H9 (cell line): ENCODE measurements around the gene CFAP77. TPM values are rescaled to one million over a fixed set of nuclear protein-coding genes. Genes with fewer than 3 reads are reported as not detected.

Source experiments
- DNase-seq: peaks from one replicate; pipeline ENCODE4 v3.0.0-alpha.2; 2017
- H2AFZ ChIP-seq: one replicate; pipeline ENCODE4 v1.6.1; 2013; ENCODE audit warnings: mild to moderate bottlenecking, low read length, control low read depth, moderate library complexity
- H2AK5ac ChIP-seq: 2 replicates; pipeline ENCODE4 v1.6.1; 2013; ENCODE audit warnings: low read length, control low read depth, mixed read lengths; ENCODE audit not compliant: insufficient read length
- H2BK120ac ChIP-seq: one replicate; pipeline ENCODE4 v1.6.1; 2013; ENCODE audit warnings: low read depth, mild to moderate bottlenecking, low read length, control low read depth, inconsistent platforms; ENCODE audit not compliant: poor library complexity, severe bottlenecking
- H2BK12ac ChIP-seq: 2 replicates; pipeline ENCODE4 v1.6.1; 2013; ENCODE audit warnings: low read length, control low read depth, mixed read lengths, low read depth; ENCODE audit not compliant: insufficient read length
- H2BK15ac ChIP-seq: 2 replicates; pipeline ENCODE4 v1.6.1; 2013; ENCODE audit warnings: low read depth, low read length, control low read depth
- H2BK20ac ChIP-seq: one replicate; pipeline ENCODE4 v1.6.1; 2013; ENCODE audit warnings: low read depth, mild to moderate bottlenecking, low read length, control low read depth, inconsistent platforms; ENCODE audit not compliant: poor library complexity, severe bottlenecking
- H2BK5ac ChIP-seq: 2 replicates; pipeline ENCODE4 v1.6.1; 2013; ENCODE audit warnings: low read length, control low read depth, mixed read lengths; ENCODE audit not compliant: insufficient read length
- H3K14ac ChIP-seq: 2 replicates; pipeline ENCODE4 v1.6.1; 2013; ENCODE audit warnings: low read length, control low read depth; ENCODE audit not compliant: insufficient read depth
- H3K18ac ChIP-seq: 2 replicates; pipeline ENCODE4 v1.6.1; 2013; ENCODE audit warnings: low read depth, mild to moderate bottlenecking, mixed read lengths, low read length, control low read depth; ENCODE audit not compliant: insufficient read length
- H3K23ac ChIP-seq: 2 replicates; pipeline ENCODE4 v1.6.1; 2013; ENCODE audit warnings: low read length, control low read depth, mixed read lengths, low read depth; ENCODE audit not compliant: insufficient read length
- H3K23me2 ChIP-seq: 2 replicates; pipeline ENCODE4 v1.6.1; 2013; ENCODE audit warnings: low read depth, mild to moderate bottlenecking, mixed read lengths, low read length, control low read depth; ENCODE audit not compliant: insufficient read length, poor library complexity, severe bottlenecking
- H3K27ac ChIP-seq: 2 replicates; pipeline ENCODE4 v1.5.1; 2013; ENCODE audit warnings: low read length, control low read depth, mixed read lengths, low read depth; ENCODE audit not compliant: insufficient read length
- H3K27me3 ChIP-seq: 2 replicates; pipeline ENCODE4 v1.6.1; 2013; ENCODE audit warnings: low read length, control low read depth, inconsistent platforms; ENCODE audit not compliant: insufficient read depth
- H3K4ac ChIP-seq: 2 replicates; pipeline ENCODE4 v1.6.1; 2013; ENCODE audit warnings: low read depth, mild to moderate bottlenecking, control low read depth, inconsistent platforms, low read length, moderate library complexity
- H3K4me1 ChIP-seq: 2 replicates; pipeline ENCODE4 v1.6.1; 2013; ENCODE audit warnings: low read length, control low read depth, inconsistent platforms; ENCODE audit not compliant: insufficient read depth
- H3K4me2 ChIP-seq: 2 replicates; pipeline ENCODE4 v1.6.1; 2013; ENCODE audit warnings: low read length, control low read depth, mixed read lengths; ENCODE audit not compliant: insufficient read length, insufficient read depth
- H3K56ac ChIP-seq: 2 replicates; pipeline ENCODE4 v1.6.1; 2013; ENCODE audit warnings: low read depth, mild to moderate bottlenecking, mixed read lengths, low read length, control low read depth; ENCODE audit not compliant: insufficient read length
- H3K79me1 ChIP-seq: 2 replicates; pipeline ENCODE4 v1.6.1; 2013; ENCODE audit warnings: low read depth, mild to moderate bottlenecking, moderate library complexity, low read length, control low read depth, inconsistent platforms; ENCODE audit not compliant: insufficient read depth, poor library complexity, severe bottlenecking
- H3K79me2 ChIP-seq: 2 replicates; pipeline ENCODE4 v1.6.1; 2013; ENCODE audit warnings: low read length, control low read depth, inconsistent platforms; ENCODE audit not compliant: insufficient read depth
- H3K9ac ChIP-seq: 2 replicates; pipeline ENCODE4 v1.6.1; 2013; ENCODE audit warnings: low read length, control low read depth, mixed read lengths; ENCODE audit not compliant: insufficient read length; ENCODE audit errors: extremely low read depth
- H3K9me3 ChIP-seq: one replicate; pipeline ENCODE4 v1.6.1; 2013; ENCODE audit warnings: low read depth, low read length, inconsistent platforms; ENCODE audit not compliant: control insufficient read depth
- H3T11ph ChIP-seq: one replicate; pipeline ENCODE4 v1.6.1; 2013; ENCODE audit warnings: mild to moderate bottlenecking, low read length, control low read depth, inconsistent platforms
- H4K20me1 ChIP-seq: one replicate; pipeline ENCODE4 v1.6.1; 2013; ENCODE audit not compliant: control insufficient read depth, insufficient read length, insufficient read depth
- H4K5ac ChIP-seq: 2 replicates; pipeline ENCODE4 v1.6.1; 2013; ENCODE audit warnings: low read depth, mild to moderate bottlenecking, mixed read lengths, low read length, control low read depth; ENCODE audit not compliant: insufficient read length
- H4K8ac ChIP-seq: replicated peaks from 2 replicates; pipeline ENCODE4 v1.6.1; 2013; ENCODE audit warnings: low read length, control low read depth, mixed read lengths, low read depth; ENCODE audit not compliant: insufficient read length
- H4K91ac ChIP-seq: 2 replicates; pipeline ENCODE4 v1.6.1; 2013; ENCODE audit warnings: low read depth, mild to moderate bottlenecking, moderate library complexity, mixed read lengths, low read length, control low read depth; ENCODE audit not compliant: insufficient read length
- H3K27ac Mint-ChIP-seq, 3 experiments: 2 replicates in 2 of 3; 3 replicates in 1 of 3; pipeline ENCODE4 v1.8.0; 2020 to 2021; ENCODE audit warnings: mixed read lengths in 3 of 3, mild to moderate bottlenecking in 1 of 3, moderate library complexity in 1 of 3
- H3K27me3 Mint-ChIP-seq: 2 replicates; pipeline ENCODE4 v1.8.0; 2021; ENCODE audit warnings: low read depth, mild to moderate bottlenecking, moderate library complexity, mixed read lengths
- H3K36me3 Mint-ChIP-seq, 3 experiments: 2 replicates in 2 of 3; 3 replicates in 1 of 3; pipeline ENCODE4 v1.8.0; 2020 to 2021; ENCODE audit warnings: low read depth in 3 of 3, mixed read lengths in 3 of 3; ENCODE audit not compliant: insufficient read depth in 1 of 3
- H3K4me1 Mint-ChIP-seq, 2 experiments: 2 replicates each; pipeline ENCODE4 v1.8.0; 2020; ENCODE audit warnings: mixed read lengths in 2 of 2
- H3K4me3 Mint-ChIP-seq, 2 experiments: 2 replicates in 1 of 2; 3 replicates in 1 of 2; pipeline ENCODE4 v1.8.0; 2020 to 2021; ENCODE audit warnings: mild to moderate bottlenecking in 2 of 2, mixed read lengths in 2 of 2, moderate library complexity in 1 of 2
- H3K9me3 Mint-ChIP-seq, 2 experiments: 2 replicates in 1 of 2; 3 replicates in 1 of 2; pipeline ENCODE4 v1.8.0; 2020; ENCODE audit warnings: mild to moderate bottlenecking in 2 of 2, mixed read lengths in 2 of 2, moderate library complexity in 1 of 2
- CTCF ChIP-seq: fragments of 200-600 bp; sonication (generic); conservative IDR thresholded peaks from 3 replicates; pipeline ENCODE4 v1.8.0; 2021; ENCODE audit warnings: antibody characterized with exemption, mild to moderate bottlenecking
- WGBS: extraction: QIAGEN DNeasy Blood & Tissue Kit; methylation state at CpG from one replicate; pipeline ENCODE4 v1.1.7; 2013; ENCODE audit warnings: missing lambda C conversion rate, low lambda C conversion rate, mixed read lengths; ENCODE audit not compliant: insufficient read length; ENCODE audit errors: extremely low coverage; 5-methylcytosine and 5-hydroxymethylcytosine counted together
- total RNA-seq: library from RNA; stranded (reverse); gene quantifications from 2 replicates; pipeline ENCODE4 v1.2.1, GENCODE V29; 2021

Gene CFAP77
- total RNA-seq, 1 experiment from 2014 or later, result 0.72 TPM

- Histone ChIP-seq H3K23me2 (peaks cover 8% of the 10 kb centered on the region), H2AK5ac (no peak overlapping the region), H3K4me2 (no peak overlapping the region), H3K9ac (no peak overlapping the region), H3K27me3 (no peaks in the 10 kb centered on the region), H2BK120ac (no peak overlapping the region), H2BK20ac (no peak overlapping the region), H3K9me3 (no peaks in the 10 kb centered on the region), H3K4ac (no peak overlapping the region), H4K91ac (no peak overlapping the region), H4K5ac (no peak overlapping the region), H3T11ph (no peak overlapping the region), H2BK12ac (no peak overlapping the region), H3K79me1 (no peaks in the 10 kb centered on the region), H3K4me1 (no peaks in the 10 kb centered on the region), H2BK5ac (no peak overlapping the region), H3K18ac (no peak overlapping the region), H4K20me1 (no peaks in the 10 kb centered on the region), H4K8ac (no peak overlapping the region), H2AFZ (no peak overlapping the region), H3K79me2 (no peaks in the 10 kb centered on the region), H2BK15ac (no peak overlapping the region), H3K14ac (no peak overlapping the region), H3K56ac (no peak overlapping the region), H3K27ac (no peak overlapping the region), H3K23ac (no peak overlapping the region)
- no CpG with 5 or more reads among the region's 17 CpGs for WGBS
- Mint-ChIP-seq H3K4me1 (peaks cover 24 to 38% of the 10 kb centered on the region in 2 experiments), H3K27ac (no peak overlapping the region), H3K36me3 (no peaks in the 10 kb centered on the region), H3K4me3 (no peak overlapping the region), H3K27me3 (peaks cover 2% of the 10 kb centered on the region), H3K9me3 (no peaks in the 10 kb centered on the region)
- TF ChIP-seq CTCF, result no peak
- no peak for DNase-seq
These were observed 139.0 kb downstream of the CFAP77 start for GRCh38 chr9:132548751-132549640.
